Stimulated activated naive B cell treated with anti-CD40 and anti-IgM and Interleukin-4, amounts not matched to agents 10 μg/mL and 1 μg/mL and 100 μg/mL, for 72 hours (primary cell): ENCODE results near the gene MDFIC.

ENCODE experiments used
- ATAC-seq, 2 donors: fragments of 150-1000 bp; cut with Tn5 transposase; replicated peaks; 2 replicates each; pipeline ENCODE4 v1.10.0; 2021; ENCODE audit warnings: moderate library complexity in 1 of 2
- DNase-seq: peaks from one replicate; pipeline ENCODE4 v3.0.0; 2021
- H3K27ac Mint-ChIP-seq: one replicate; pipeline ENCODE4 v1.8.0; 2022; ENCODE audit warnings: mild to moderate bottlenecking, mixed read lengths
- H3K27me3 Mint-ChIP-seq, 2 donors: one replicate each; pipeline ENCODE4 v1.8.0; 2022; ENCODE audit warnings: mixed read lengths in 2 of 2
- H3K36me3 Mint-ChIP-seq, 2 donors: one replicate each; pipeline ENCODE4 v1.8.0; 2022; ENCODE audit warnings: mixed read lengths in 2 of 2, mild to moderate bottlenecking in 1 of 2
- H3K4me1 Mint-ChIP-seq, 2 donors: one replicate each; pipeline ENCODE4 v1.8.0; 2022; ENCODE audit warnings: mixed read lengths in 2 of 2, mild to moderate bottlenecking in 1 of 2
- H3K4me3 Mint-ChIP-seq, 2 donors: one replicate each; pipeline ENCODE4 v1.8.0; 2022; ENCODE audit warnings: mild to moderate bottlenecking in 2 of 2, mixed read lengths in 2 of 2, moderate library complexity in 1 of 2
- H3K9me3 Mint-ChIP-seq, 2 donors: one replicate each; pipeline ENCODE4 v1.8.0; 2022; ENCODE audit warnings: mixed read lengths in 2 of 2, mild to moderate bottlenecking in 1 of 2

MDFIC gene

DNA sequence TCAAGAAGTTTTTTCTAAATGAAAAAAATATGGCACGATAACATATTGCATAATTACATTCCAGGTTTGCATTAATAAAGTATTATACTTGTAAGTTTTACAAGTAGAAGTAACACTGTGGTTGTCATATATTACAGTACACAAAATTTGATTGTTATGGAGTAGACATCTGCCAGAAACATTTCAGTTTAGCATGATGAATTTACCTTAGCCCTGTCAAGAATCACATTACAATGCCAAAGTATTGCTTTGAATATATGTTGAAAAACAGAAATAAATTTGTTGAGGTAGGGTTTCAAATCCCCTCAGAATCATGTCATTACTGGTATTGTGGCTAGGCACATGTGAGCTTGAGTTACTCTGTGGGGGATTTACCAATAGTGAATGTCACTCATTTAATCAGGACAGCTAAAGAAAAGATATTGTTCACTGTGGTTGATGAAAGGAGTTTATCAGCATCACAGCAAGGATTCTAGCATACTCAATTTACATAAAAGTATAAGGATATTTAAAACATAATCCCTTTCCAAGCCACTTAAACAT lies 112.1 kb downstream of the MDFIC start:
- Mint-ChIP-seq H3K27ac (no peak overlapping the region), H3K9me3 (no peaks in the 10 kb centered on the region)
- peak in 1 of 2 donors; percentile 39 for ATAC-seq

DNA sequence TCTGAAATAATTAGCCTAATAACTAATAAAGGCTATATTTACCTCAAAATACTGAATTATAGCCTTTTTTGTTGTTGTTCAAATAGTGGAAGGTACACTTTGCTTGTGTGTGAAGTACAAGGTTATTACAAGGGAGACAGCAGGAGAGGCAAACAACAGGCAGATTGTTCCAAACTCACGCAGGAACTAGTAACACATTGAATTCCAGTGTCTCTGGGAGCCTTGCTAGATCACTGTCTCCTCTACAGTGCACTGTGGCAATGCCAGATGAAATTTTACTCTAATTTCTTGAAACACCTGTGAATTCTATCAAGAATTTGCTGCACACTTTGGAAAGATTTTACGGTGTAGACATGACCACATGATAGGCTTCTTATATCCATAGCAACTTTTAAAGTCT lies 112.6 kb downstream of the MDFIC start:
- Mint-ChIP-seq H3K36me3 (no peaks in the 10 kb centered on the region), H3K4me3 (no peak overlapping the region), H3K27me3 (no peaks in the 10 kb centered on the region), H3K4me1 (peaks cover 6 to 8% of the 10 kb centered on the region in 2 donors), H3K27ac (no peak overlapping the region), H3K9me3 (no peaks in the 10 kb centered on the region)
- DNase-seq (no peak), ATAC-seq (no peak)

More for the DNA sequence above, 112.1 kb downstream of the MDFIC start:
- H3K27me3 Mint-ChIP-seq, result no peaks in the 10 kb centered on the region
- DNase-seq, result no peak
- peaks cover 6 to 8% of the 10 kb centered on the region in 2 donors for H3K4me1 Mint-ChIP-seq
- no peak overlapping the region for H3K4me3 Mint-ChIP-seq
- no peaks in the 10 kb centered on the region for H3K36me3 Mint-ChIP-seq

GRCh38 chr7:115037128-115037802 lies 115.4 kb downstream of the MDFIC start:
- H3K36me3 Mint-ChIP-seq, result no peaks in the 10 kb centered on the region
- no peaks in the 10 kb centered on the region for H3K27me3 Mint-ChIP-seq
- H3K27ac Mint-ChIP-seq, result no peak overlapping the region
- DNase-seq (no peak), ATAC-seq (no peak)
- H3K9me3 Mint-ChIP-seq, result no peaks in the 10 kb centered on the region
- H3K4me1 Mint-ChIP-seq, result peaks cover 6 to 8% of the 10 kb centered on the region in 2 donors
- no peak overlapping the region for H3K4me3 Mint-ChIP-seq

DNA sequence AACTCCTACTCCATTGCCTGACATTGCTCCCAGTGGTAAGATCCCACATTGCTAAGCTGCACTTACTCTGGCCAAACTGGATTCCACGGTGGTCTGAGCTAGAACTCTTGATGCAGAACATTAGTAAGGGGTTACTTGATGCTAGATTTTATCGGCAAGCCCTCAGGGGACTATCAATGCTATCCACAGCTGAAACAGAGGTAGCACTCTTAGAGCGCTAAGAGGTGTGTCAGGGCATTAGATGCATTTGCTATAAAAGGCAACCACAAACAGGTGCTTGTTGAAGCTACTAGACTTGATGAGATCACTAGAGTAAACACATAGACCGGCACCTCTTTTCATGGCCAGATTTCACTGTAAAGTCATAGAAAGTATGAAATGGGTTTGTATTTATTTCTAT lies 116.3 kb downstream of the MDFIC start:
- no peak overlapping the region for H3K4me3 Mint-ChIP-seq
- no peaks in the 10 kb centered on the region for H3K27me3 Mint-ChIP-seq
- H3K4me1 Mint-ChIP-seq, result peaks cover 6 to 8% of the 10 kb centered on the region in 2 donors
- no peak overlapping the region for H3K27ac Mint-ChIP-seq
- DNase-seq (no peak), ATAC-seq (no peak)
- no peaks in the 10 kb centered on the region for H3K36me3 Mint-ChIP-seq
- H3K9me3 Mint-ChIP-seq, result no peaks in the 10 kb centered on the region

DNA sequence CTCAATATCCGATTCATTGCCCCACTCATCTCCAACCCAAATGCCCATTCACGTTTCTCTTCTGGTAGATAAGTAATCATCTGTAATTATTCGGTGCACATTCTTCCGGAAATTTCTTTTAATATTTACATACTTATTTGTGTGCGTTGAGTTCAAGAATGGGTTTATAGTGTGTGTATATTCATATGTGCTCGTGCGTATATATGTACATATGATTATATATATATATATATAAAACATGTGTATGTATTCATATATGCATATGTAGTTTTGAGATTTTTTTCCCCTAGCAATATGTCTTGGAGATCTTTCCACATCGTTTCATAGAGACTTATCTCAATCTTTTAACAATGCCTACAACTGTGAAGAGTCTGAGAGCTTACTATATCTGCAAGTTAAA lies 118.2 kb downstream of the MDFIC start:
- no peak overlapping the region for H3K4me3 Mint-ChIP-seq
- H3K27ac Mint-ChIP-seq, result no peak overlapping the region
- no peaks in the 10 kb centered on the region for H3K27me3 Mint-ChIP-seq
- peaks cover 6 to 8% of the 10 kb centered on the region in 2 donors for H3K4me1 Mint-ChIP-seq
- DNase-seq (no peak), ATAC-seq (no peak)
- H3K9me3 Mint-ChIP-seq, result no peaks in the 10 kb centered on the region
- H3K36me3 Mint-ChIP-seq, result no peaks in the 10 kb centered on the region

GRCh38 chr7:115040495-115040894 lies 118.6 kb downstream of the MDFIC start:
- no peaks in the 10 kb centered on the region for H3K27me3 Mint-ChIP-seq
- peaks cover 6 to 8% of the 10 kb centered on the region in 2 donors for H3K4me1 Mint-ChIP-seq
- no peaks in the 10 kb centered on the region for H3K36me3 Mint-ChIP-seq
- DNase-seq, result no peak
- H3K4me3 Mint-ChIP-seq, result no peak overlapping the region
- no peak for ATAC-seq
- no peak overlapping the region for H3K27ac Mint-ChIP-seq
- H3K9me3 Mint-ChIP-seq, result no peaks in the 10 kb centered on the region

GRCh38 chr7:115042596-115042995 lies 120.7 kb downstream of the MDFIC start:
- Mint-ChIP-seq H3K4me1 (no peaks in the 10 kb centered on the region), H3K27me3 (no peaks in the 10 kb centered on the region), H3K9me3 (no peaks in the 10 kb centered on the region), H3K36me3 (no peaks in the 10 kb centered on the region), H3K27ac (no peak overlapping the region), H3K4me3 (no peak overlapping the region)
- DNase-seq (no peak), ATAC-seq (no peak)

- no peak overlapping the region for H3K4me3 Mint-ChIP-seq
- H3K27me3 Mint-ChIP-seq, result no peaks in the 10 kb centered on the region
- ATAC-seq (no peak), DNase-seq (no peak)
- H3K27ac Mint-ChIP-seq, result no peak overlapping the region
- no peaks in the 10 kb centered on the region for H3K36me3 Mint-ChIP-seq
- H3K9me3 Mint-ChIP-seq, result no peaks in the 10 kb centered on the region
- no peaks in the 10 kb centered on the region for H3K4me1 Mint-ChIP-seq
Measured at GRCh38 chr7:115043605-115044004, 121.7 kb downstream of the MDFIC start.

DNA sequence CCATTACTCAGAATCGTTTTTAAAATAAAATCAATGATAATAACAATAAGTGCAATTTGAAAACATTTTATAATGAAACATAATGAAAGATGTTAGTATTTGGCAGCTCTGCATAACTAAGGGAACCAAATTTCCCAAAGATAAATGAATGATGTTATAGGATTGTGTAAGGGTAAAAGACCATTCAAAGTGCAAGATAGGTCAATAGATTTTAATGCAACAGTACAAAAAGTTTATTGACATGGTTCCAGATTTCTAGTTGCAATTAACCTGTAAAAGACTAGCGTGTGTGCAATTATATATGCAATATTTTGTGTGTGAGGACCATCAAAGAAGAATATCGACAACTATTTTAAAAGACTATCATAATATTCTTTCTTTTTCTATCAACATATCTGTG lies 122.3 kb downstream of the MDFIC start:
- no peak for DNase-seq
- Mint-ChIP-seq H3K4me3 (no peak overlapping the region), H3K9me3 (no peaks in the 10 kb centered on the region), H3K4me1 (no peaks in the 10 kb centered on the region), H3K27ac (no peak overlapping the region), H3K27me3 (no peaks in the 10 kb centered on the region), H3K36me3 (no peaks in the 10 kb centered on the region)
- no peak for ATAC-seq

DNA sequence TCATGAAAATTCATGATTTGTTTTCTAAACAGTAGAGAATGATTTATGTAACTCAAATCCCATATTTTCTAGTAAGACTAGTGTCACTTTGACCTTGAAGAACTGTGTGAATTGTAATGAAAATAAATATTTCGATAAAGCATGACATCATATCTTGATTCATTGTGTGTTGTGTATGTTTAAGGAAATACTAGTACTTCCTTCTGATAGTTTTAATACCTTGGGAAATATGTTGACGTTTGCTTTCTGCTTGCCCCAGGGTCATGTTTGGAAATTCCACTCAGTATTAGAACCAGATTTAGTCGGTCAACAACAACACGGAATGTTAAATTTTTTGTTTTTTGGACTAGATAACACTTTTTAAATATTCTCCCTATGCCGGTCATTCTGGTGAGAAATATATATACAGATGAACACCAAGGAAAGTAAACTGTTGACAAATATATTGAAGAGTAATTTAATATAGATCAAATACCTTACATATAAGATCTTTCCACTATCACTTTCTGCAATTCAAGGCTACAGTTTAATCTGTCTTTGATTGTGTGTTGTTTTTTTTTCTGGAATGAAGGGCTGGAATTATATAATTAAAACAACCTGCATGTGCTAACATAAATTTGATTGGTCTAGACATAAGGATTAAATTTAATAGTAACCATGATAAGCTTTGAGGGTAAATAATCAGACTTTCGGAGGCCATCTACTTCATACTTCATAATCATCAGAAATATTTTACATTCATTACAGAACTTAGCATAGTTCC lies 126.2 kb downstream of the MDFIC start:
- ATAC-seq (no peak), DNase-seq (no peak)
- peaks cover 0 to 4% of the 10 kb centered on the region in 2 donors for H3K27me3 Mint-ChIP-seq
- H3K36me3 Mint-ChIP-seq, result no peaks in the 10 kb centered on the region
- no peak overlapping the region for H3K4me3 Mint-ChIP-seq
- no peak overlapping the region for H3K27ac Mint-ChIP-seq
- H3K9me3 Mint-ChIP-seq, result no peaks in the 10 kb centered on the region
- H3K4me1 Mint-ChIP-seq, result no peaks in the 10 kb centered on the region

GRCh38 chr7:115052706-115053105 lies 130.8 kb downstream of the MDFIC start:
- H3K36me3 Mint-ChIP-seq, result no peaks in the 10 kb centered on the region
- no peak for ATAC-seq
- H3K9me3 Mint-ChIP-seq, result no peaks in the 10 kb centered on the region
- no peaks in the 10 kb centered on the region for H3K4me1 Mint-ChIP-seq
- no peak overlapping the region for H3K27ac Mint-ChIP-seq
- H3K4me3 Mint-ChIP-seq, result no peak overlapping the region
- peaks cover 0 to 4% of the 10 kb centered on the region in 2 donors for H3K27me3 Mint-ChIP-seq
- no peak for DNase-seq

DNA sequence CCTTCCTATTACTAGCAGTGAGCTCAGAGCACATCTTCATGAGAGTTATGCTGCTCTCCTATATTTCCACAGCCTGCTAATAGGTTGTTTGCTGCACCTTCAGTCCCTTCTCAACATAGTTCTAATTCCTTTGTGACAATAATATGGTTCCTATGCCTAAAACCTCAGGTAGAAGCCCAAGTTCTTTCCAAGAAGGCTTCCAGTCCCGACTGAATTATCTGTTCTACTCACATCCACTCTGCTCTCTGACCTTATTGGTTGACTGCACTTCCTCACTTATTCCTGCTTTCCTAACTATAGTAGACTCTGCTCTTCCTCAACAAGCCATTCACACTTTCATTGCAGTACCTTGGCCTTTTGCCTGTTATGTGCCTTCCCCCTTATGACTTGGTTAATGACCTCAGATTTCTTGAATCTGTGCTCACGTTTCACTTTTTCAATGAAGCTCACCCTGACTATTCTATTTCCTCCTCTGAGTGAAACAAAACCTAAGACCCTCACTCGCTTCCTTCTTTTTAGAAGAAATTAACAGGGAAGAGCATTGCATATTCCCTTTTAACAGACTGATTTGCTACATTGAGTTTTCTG lies 132.7 kb downstream of the MDFIC start:
- Mint-ChIP-seq H3K4me3 (no peak overlapping the region), H3K36me3 (no peaks in the 10 kb centered on the region), H3K9me3 (no peaks in the 10 kb centered on the region), H3K27ac (no peak overlapping the region), H3K4me1 (no peaks in the 10 kb centered on the region), H3K27me3 (peaks cover 0 to 4% of the 10 kb centered on the region in 2 donors)
- no peak for DNase-seq
- no peak for ATAC-seq

DNA sequence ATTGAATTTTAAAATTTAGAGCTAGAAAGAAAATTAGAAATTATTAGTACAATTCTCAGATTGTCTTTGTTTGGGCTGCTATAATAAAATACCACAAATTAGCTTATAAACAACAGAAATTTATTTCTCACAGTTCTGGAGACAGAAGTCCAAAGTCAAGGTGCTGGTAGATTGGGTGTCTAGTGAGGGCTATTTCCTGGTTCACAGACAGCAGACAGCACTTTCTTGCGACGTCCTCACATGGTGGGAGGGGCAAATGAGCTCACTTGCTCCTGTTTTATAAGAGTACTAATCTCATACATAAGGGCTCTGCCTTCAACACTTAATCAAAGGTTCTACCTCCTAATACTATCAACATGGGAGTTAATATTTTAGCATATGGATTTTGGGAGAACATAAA lies 134.1 kb downstream of the MDFIC start:
- H3K27me3 Mint-ChIP-seq, result no peaks in the 10 kb centered on the region
- H3K9me3 Mint-ChIP-seq, result no peaks in the 10 kb centered on the region
- H3K27ac Mint-ChIP-seq, result no peak overlapping the region
- H3K4me1 Mint-ChIP-seq, result peaks cover 0 to 1% of the 10 kb centered on the region in 2 donors
- H3K4me3 Mint-ChIP-seq, result no peak overlapping the region
- H3K36me3 Mint-ChIP-seq, result no peaks in the 10 kb centered on the region
- DNase-seq (no peak), ATAC-seq (no peak)

DNA sequence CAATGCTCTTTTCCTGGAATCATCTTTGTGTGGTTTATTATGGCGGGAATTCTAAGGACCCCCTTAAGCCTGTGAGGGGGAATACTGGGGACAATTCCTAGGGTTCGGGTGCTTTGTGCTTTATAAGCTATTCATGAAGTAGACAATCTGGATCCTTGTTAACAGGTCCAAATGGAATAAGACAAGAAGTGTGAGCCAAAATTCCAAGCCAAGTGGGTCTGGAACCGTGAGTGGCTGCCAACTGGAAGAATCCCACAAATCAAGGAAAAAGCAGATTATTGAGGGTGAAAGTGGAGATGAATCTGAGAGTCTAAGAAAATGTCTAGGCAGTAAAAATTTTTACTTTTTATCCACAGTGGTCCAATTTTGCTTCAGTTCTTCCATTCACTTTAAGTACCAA lies 136.8 kb downstream of the MDFIC start:
- peaks cover 0 to under 1% of the 10 kb centered on the region in 2 donors for H3K27me3 Mint-ChIP-seq
- H3K4me3 Mint-ChIP-seq, result no peak overlapping the region
- no peaks in the 10 kb centered on the region for H3K9me3 Mint-ChIP-seq
- H3K36me3 Mint-ChIP-seq, result no peaks in the 10 kb centered on the region
- ATAC-seq, result no peak
- DNase-seq, result no peak
- no peak overlapping the region for H3K27ac Mint-ChIP-seq
- H3K4me1 Mint-ChIP-seq, result peaks cover 0 to 1% of the 10 kb centered on the region in 2 donors

GRCh38 chr7:115059321-115059720 lies 137.4 kb downstream of the MDFIC start:
- Mint-ChIP-seq H3K27me3 (peaks cover 0 to 4% of the 10 kb centered on the region in 2 donors), H3K4me3 (no peak overlapping the region), H3K9me3 (no peaks in the 10 kb centered on the region), H3K4me1 (peaks cover 0 to 1% of the 10 kb centered on the region in 2 donors), H3K36me3 (no peaks in the 10 kb centered on the region), H3K27ac (no peak overlapping the region)
- no peak for DNase-seq
- no peak for ATAC-seq
